GM12878 (cell line): ENCODE data around the gene HABP2.

Experiments
- CBX5 ChIP-seq: sonication (generic); IDR thresholded peaks from 2 replicates; pipeline ENCODE4 v1.6.1; 2016; ENCODE audit warnings: low read depth, moderate library complexity, mild to moderate bottlenecking, inconsistent platforms
- TF ChIP-seq, protein P1 (sequence below), 3 experiments: IDR thresholded peaks in 2 of 3; conservative IDR thresholded peaks in 1 of 3; 2 replicates each; pipeline ENCODE4 v1.5.1; 2011; ENCODE audit warnings: low read depth in 3 of 3, low read length in 3 of 3, mild to moderate bottlenecking in 3 of 3, control low read depth in 2 of 3, moderate library complexity in 2 of 3, inconsistent platforms in 1 of 3, mixed read lengths in 1 of 3; ENCODE audit not compliant: control insufficient read depth in 2 of 3, insufficient read depth in 1 of 3; ENCODE audit errors: extremely low read depth in 1 of 3

DNA sequence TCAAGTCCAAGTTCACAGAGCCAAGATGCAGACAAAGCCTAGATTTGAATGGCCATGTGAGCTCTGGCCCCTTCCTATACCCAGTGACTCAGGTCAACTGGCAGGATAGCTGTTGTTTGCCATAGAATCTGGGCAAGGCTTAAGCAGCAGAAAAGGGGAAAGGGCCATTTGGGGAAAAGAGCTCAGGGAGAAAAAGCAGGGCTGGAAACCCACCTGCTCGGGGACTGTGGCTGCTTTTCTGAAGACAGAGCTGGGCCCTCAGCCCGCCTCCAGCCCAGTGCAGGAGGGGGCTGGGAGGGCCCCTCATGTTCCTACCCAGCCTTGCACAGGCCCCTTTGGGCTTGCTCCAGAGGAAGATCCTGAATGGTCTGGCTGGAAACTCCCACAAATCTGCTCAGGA, 32.6 kb upstream of the HABP2 start:
- TF ChIP-seq, protein P1, sequence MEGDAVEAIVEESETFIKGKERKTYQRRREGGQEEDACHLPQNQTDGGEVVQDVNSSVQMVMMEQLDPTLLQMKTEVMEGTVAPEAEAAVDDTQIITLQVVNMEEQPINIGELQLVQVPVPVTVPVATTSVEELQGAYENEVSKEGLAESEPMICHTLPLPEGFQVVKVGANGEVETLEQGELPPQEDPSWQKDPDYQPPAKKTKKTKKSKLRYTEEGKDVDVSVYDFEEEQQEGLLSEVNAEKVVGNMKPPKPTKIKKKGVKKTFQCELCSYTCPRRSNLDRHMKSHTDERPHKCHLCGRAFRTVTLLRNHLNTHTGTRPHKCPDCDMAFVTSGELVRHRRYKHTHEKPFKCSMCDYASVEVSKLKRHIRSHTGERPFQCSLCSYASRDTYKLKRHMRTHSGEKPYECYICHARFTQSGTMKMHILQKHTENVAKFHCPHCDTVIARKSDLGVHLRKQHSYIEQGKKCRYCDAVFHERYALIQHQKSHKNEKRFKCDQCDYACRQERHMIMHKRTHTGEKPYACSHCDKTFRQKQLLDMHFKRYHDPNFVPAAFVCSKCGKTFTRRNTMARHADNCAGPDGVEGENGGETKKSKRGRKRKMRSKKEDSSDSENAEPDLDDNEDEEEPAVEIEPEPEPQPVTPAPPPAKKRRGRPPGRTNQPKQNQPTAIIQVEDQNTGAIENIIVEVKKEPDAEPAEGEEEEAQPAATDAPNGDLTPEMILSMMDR (IDR thresholded peaks at IDR 0.05 in 2 of 3, conservative IDR thresholded peaks at IDR 0.05 in 1 of 3; ENCODE audit: control insufficient read depth in 2 of 3, extremely low read depth in 1 of 3, insufficient read depth in 1 of 3, low read depth in 3 of 3, low read length in 3 of 3): no peak
- TF ChIP-seq CBX5: no peak
